ENCODE results near the gene RGS2.

Gene RGS2

DNA sequence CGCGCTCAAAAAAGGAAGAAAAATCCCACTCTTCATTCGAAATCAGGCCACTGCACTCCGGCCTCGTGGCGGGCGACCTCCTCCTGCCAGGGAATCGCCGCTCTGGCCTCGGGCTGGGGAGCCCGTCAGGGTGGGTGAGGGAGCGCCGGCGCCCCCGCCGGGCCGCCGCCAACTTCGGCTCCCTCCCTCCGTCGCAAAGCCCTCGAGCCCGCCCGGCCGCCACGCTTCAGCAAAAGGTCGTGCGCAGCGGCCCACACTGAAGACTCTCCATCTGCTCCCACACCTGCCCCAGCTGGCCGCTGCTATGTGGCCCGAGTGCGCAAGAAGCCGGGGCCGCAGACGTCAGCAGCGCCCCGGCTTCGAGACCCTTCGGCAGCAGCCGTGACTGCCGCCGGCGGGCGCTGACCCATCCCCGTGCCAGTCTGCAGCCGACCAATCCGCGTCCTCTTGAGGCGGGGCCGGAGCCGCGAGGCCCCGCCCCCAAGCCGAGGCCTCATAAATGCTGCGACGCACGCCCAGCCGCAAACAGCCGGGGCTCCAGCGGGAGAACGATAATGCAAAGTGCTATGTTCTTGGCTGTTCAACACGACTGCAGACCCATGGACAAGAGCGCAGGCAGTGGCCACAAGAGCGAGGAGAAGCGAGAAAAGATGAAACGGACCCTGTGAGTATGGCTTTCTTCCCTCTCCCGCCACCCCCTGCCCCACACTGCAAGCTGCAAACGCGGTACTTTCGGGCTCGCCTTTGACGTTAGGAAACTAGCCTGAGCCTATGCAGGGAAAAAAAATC is at the start of gene RGS2:
Gene RGS2, plus strand, starts transcription at position 522 of the 789 bp plus-strand sequence. Its CDS starts 33 bp downstream, at position 555.
- DNase-seq: peak; percentile 90

DNA sequence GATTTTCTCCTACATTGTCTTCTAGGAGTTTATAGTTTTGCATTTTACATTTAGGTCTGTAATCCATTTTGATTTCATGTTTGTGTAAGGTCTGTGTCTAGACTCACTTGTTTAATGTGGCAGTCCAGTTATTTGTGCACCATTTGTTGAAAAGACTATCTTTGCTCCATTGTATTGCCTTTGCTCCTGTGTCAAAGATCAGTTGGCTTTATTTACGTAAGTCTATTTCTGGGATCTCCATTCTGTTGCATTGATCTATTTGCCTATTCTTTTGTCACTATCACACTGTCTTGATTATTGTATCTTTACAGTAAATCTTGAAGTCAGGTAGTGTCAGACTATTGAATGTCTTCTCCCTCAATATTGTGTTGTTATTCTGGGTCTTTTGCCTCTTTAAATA is 49.7 kb upstream of the RGS2 start:
- no peak for DNase-seq

DNA sequence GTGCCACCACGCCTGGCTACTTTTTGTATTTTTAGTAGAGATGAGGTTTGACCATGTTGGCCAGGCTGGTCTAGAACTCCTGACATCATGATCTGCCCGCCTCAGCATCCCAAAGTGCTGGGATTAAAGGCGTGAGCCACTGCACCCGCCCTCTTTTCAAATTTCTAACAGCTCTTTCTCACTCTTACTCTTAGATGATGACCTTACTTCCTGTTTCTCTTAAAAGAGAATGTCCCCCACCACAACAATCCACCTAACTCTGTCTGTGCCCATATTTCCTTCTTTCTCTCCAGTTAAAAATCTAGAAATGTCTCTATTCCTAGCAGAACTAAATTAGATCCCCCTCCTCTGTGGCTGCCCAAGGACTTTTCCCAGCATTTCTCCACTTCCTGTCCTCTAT is 46.6 kb upstream of the RGS2 start:
- no peak for DNase-seq

- DNase-seq: no peak
Measured at GRCh38 chr1:192763243-192763642, 45.6 kb upstream of the RGS2 start.

DNA sequence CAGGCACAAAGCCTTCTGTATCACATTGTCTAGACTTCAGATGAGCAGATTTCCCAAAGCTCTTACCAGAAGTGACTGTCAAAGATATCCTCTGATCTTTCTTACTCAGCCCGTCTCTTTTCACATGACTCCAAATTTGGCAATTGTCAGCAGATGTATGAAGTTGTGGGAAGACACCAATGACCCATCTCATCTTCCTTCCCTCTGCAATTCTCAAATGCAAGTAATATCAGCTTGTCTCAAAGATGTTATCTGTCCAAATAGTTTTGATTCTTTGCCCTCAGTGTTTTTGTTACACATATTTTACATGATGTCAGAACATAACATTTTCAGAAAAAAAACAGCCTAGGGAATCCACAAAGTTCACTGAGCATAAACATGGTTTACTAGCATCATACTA is 45.1 kb upstream of the RGS2 start:
- DNase-seq: no peak

- no peak for DNase-seq
Measured at GRCh38 chr1:192764675-192765074, 44.2 kb upstream of the RGS2 start.

DNA sequence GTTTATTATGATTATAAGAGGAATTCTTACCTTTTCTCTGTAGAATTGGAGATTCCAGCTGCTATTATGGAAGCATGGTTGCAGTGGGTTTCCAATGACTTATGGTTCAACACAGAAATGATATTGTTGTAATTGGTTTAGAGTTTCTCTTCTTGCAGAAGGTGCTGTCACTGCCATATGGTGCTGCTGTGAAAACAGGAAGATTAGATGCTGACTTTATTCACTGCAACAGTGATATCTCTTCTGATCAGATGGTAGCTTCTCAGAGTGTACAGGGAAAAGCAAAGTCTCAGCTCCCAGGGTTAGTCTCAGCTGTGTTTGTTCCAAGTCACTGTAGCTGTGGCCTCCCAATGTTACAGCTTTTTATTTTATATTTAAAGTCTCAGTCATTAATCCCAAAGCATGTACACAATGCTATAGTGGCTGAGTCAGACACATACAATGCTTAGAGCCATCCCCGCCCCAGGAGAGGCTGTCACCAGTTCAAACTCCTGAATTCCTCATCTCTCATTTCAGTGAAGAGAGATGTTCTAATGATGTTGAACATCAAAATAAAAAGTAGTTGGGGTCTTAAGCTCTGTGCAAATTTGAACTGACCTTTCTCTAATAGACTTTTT is 42.7 kb upstream of the RGS2 start:
- DNase-seq: no peak

DNA sequence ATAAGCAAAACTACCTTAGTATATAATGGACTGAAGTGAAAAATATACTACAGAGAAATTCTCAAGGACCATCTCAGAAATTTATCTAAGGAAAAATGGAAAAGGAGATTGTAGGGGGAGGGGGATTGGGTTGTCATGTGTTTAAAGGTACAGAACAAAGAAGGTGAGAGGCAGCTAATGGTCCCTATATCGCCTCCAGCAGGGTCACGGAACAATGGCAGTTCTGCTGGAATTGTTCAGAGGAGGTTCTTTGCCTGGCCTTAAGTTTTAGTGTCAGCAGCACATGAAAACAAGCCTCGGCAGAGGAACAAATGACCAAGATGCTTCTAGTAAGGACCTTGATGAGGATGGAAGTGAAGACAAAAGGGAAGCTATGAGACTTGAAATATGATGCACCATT is 42.0 kb upstream of the RGS2 start:
- DNase-seq: no peak

DNA sequence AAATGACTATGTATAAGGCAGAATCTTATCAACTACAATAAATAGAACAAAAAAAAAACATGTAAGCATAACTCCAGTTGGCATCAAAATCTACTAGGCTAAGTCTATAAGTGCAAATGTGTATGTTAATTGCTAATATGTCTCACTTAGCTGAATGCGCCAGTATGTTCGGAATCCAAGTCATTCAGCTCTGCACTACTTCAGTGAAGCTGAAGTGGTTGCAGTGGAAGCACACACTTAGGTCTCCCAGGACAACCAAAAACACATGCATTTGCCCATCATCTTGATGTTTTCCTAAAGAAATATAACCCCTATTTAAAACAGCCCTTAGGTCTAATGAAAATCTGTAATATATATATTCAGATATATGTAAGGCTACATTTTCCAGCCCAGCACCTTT is 41.0 kb upstream of the RGS2 start:
- no peak for DNase-seq

- no peak for DNase-seq
Measured at GRCh38 chr1:192768463-192768862, 40.4 kb upstream of the RGS2 start.

GRCh38 chr1:192771341-192771740 is 37.5 kb upstream of the RGS2 start:
- no peak for DNase-seq

DNA sequence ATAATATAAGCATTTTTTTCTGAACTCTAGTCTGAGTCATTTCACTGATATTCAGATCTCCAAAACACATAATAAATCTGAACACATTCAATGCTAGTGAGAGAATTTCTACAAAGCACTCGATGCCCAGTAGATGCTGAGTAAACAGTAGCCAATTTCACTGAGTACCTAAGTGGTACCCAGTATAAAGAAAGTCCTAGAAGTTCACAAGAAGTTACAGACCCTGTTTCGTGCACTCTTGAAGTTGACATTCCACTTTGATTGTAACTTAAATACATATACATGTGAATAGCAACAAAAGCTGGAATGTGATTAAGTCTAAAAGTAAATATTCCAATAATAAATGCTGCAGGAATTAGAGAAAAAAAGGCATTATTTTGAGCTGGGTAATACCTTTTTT is 33.2 kb upstream of the RGS2 start:
- DNase-seq: no peak

- DNase-seq: no peak
Measured at GRCh38 chr1:192776206-192776605, 32.6 kb upstream of the RGS2 start.

GRCh38 chr1:192776998-192777397 is 31.8 kb upstream of the RGS2 start:
- DNase-seq: no peak

- no peak for DNase-seq
Measured at GRCh38 chr1:192783791-192784190, 25.0 kb upstream of the RGS2 start.

DNA sequence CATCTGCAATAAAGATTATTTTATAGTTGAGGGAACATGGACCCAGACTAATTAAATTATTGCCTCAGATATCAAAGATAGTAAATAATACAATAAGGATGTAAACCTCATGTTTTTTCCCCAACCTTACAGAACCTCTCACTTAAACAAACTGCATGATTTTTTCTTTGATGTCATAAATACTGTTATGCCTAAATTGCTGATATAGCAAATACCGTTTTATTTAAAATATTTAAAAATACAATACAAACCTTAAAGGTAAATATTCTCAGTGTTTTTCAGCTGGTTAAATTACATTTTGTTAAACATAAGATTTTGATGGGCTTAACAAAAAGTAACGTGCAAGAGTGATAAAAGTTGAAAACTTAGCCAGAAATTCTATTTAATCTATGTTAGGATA is 24.4 kb upstream of the RGS2 start:
- no peak for DNase-seq

- no peak for DNase-seq
Measured at GRCh38 chr1:192786576-192786975, 22.3 kb upstream of the RGS2 start.

GRCh38 chr1:192787914-192788585 is 20.8 kb upstream of the RGS2 start:
- DNase-seq: no peak

DNA sequence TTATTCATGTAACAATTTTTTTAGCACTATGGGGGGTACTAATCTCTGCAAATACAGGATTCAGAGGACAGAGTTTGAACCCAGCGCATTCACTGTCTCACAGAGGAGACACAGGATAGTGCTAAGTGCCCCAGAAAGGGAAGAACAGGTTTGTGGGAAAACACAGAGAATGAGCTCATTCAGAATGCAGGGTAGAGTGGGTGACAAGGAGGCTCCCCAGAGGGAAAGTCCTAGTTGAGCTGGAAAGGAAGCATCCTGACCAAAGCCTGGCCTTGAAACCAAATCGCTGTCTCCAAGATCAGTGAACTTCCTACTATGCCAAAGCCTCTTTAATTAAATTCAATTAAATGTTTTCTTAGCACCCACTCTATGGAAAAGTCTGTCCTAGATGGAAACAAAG is 19.0 kb upstream of the RGS2 start:
- no peak for DNase-seq

DNA sequence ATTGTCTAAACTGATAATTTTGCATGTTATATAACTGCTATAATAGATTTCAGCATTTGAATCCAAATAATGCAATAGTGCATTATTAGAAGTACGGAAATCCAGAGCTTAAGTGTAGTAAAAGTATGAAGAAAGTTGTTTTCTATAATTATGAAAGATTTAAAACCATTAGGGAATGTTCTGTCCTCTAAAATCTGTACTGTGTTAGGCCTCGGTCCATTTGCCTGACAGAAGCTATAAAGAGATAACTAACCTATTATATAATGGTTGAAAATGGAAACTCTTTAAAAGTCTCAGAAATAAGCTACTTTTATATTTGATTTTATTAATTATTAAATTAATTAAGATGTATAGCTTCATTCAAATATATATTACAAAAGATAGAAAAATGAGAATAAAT is 16.2 kb upstream of the RGS2 start:
- DNase-seq: no peak

GRCh38 chr1:192793983-192794767 is 14.7 kb upstream of the RGS2 start:
- DNase-seq: no peak

DNA sequence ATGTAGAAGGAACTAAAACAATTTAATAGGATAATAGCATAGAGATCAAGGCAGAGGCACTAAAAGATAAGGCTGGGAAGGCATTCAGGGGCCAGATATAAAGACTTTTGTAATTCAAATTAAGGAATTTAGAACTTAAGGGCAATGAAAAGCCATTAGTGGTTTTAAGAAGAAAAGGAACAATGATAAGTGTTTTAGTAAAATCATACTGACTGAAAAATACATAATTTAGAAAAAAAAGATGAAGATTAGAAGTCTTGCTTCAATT is 14.1 kb upstream of the RGS2 start:
- DNase-seq: no peak

DNA sequence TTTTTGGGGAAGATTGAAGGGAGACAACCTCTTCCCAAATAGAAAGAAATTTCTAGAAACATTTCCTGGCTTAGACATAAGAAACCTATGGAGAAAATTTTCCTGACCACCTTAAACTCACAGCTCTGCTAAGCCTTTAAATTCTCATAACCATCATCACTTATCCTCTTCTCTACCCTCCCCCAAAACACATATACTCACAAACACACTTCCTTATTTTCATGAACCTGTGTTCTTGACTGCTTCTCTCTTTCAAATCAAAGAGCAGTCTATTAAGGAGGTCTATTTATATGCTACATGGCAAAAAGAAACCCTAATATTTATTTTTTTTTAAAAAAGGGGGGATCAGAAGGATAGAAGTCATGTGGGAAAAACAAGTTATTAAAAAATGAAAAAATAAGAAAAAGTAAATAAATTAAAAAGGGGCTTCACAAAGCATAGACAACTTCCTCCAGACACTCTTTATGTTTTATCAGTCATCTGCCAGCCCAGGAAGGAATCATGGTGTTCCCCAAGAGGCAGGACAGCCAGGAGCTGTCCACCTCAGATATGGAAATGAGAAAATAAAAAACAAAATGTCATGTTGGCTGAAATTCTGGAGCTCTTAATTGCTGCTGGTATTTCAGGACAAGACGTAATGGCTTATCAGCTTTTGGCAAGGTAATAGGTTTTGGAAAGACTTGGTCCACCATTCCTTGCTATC is 12.8 kb upstream of the RGS2 start:
- DNase-seq: no peak

Data from stimulated activated CD4-positive, alpha-beta T cell treated with anti-CD3 and anti-CD28 coated beads, Interleukin-15, amount 100 ng/mL, for 24 hours (primary cell).